Tibial nerve (tissue), 4 donors: ENCODE data around the gene RBMS3.

Experiments
- EP300 ChIP-seq, 2 donors: sonication (generic); formaldehyde crosslinking; IDR thresholded peaks; one replicate each; pipeline ENCODE4 v1.6.1; 2017; ENCODE audit warnings: antibody characterized with exemption in 2 of 2, mild to moderate bottlenecking in 1 of 2
- TF ChIP-seq, protein P1 (sequence below), 5 experiments: fragments of 200-600 bp in 3 of 5; fragments of 450-650 bp in 2 of 5; sonication (generic) in 3 of 5; IDR thresholded peaks; one replicate each; pipeline ENCODE4 v1.5.1; 2016 to 2019; ENCODE audit warnings: antibody characterized with exemption in 5 of 5, mild to moderate bottlenecking in 3 of 5, moderate library complexity in 2 of 5

DNA sequence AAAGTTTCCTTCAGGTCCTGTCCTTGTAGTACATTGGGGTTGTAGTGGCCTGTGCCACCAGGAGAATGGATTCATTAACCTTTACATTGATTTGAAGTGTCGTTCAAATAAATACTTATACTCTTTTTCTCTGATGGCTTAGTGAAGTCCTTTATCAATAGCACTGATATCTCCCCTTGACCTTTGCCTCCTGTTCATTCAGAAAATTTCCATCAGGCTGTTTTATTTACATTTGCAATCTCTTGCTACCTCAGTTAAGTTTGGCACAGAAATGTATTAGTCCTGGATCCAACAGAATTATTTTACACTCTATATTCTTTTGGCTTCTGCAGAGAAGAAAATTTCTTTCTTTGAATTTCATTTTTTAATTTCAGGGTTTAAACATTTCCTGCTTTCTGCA lies 497.0 kb downstream of the RBMS3 start:
- TF ChIP-seq, protein P1, sequence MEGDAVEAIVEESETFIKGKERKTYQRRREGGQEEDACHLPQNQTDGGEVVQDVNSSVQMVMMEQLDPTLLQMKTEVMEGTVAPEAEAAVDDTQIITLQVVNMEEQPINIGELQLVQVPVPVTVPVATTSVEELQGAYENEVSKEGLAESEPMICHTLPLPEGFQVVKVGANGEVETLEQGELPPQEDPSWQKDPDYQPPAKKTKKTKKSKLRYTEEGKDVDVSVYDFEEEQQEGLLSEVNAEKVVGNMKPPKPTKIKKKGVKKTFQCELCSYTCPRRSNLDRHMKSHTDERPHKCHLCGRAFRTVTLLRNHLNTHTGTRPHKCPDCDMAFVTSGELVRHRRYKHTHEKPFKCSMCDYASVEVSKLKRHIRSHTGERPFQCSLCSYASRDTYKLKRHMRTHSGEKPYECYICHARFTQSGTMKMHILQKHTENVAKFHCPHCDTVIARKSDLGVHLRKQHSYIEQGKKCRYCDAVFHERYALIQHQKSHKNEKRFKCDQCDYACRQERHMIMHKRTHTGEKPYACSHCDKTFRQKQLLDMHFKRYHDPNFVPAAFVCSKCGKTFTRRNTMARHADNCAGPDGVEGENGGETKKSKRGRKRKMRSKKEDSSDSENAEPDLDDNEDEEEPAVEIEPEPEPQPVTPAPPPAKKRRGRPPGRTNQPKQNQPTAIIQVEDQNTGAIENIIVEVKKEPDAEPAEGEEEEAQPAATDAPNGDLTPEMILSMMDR (IDR thresholded peaks at IDR 0.05): no peak
- no peak for TF ChIP-seq EP300 (IDR thresholded peaks at IDR 0.05)
